ENCODE data around the gene TNRC18. TPM values are rescaled to one million over a fixed set of nuclear protein-coding genes. Genes with fewer than 3 reads are reported as not detected.

TNRC18 gene
- total and polyA plus RNA-seq, 9 of the 15 experiments (the other 6 are each of a cell fraction or from before 2014, with no cell fraction given), result 0.03 to 43.2 (median 18.0) TPM

GRCh38 chr7:5420881-5421713, 2.5 kb downstream of the TNRC18 start (continued):
- no peak for TF ChIP-seq ZNF318 (IDR thresholded peaks at IDR 0.05; ENCODE audit: borderline replicate concordance in 1 of 2, low read depth in 1 of 2)
- TF ChIP-seq, protein P1, sequence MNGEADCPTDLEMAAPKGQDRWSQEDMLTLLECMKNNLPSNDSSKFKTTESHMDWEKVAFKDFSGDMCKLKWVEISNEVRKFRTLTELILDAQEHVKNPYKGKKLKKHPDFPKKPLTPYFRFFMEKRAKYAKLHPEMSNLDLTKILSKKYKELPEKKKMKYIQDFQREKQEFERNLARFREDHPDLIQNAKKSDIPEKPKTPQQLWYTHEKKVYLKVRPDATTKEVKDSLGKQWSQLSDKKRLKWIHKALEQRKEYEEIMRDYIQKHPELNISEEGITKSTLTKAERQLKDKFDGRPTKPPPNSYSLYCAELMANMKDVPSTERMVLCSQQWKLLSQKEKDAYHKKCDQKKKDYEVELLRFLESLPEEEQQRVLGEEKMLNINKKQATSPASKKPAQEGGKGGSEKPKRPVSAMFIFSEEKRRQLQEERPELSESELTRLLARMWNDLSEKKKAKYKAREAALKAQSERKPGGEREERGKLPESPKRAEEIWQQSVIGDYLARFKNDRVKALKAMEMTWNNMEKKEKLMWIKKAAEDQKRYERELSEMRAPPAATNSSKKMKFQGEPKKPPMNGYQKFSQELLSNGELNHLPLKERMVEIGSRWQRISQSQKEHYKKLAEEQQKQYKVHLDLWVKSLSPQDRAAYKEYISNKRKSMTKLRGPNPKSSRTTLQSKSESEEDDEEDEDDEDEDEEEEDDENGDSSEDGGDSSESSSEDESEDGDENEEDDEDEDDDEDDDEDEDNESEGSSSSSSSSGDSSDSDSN (IDR thresholded peaks at IDR 0.05; ENCODE audit: borderline replicate concordance in 1 of 2, low read depth in 2 of 2, low read length in 2 of 2), result peak in 1 of 2 experiments; percentile 82; a peak in 1 of 4 replicates
- no peak for TF ChIP-seq FOXP1 (CRISPR knock-in tag; IDR thresholded peaks at IDR 0.05)
- TF ChIP-seq NCOA1 (IDR thresholded peaks at IDR 0.05; ENCODE audit: low read depth), result no peak
- TF ChIP-seq SIN3A (IDR thresholded peaks at IDR 0.05; ENCODE audit: borderline replicate concordance in 2 of 2, control insufficient read depth in 1 of 2, low read depth in 2 of 2, low read length in 2 of 2), result no peak
- TF ChIP-seq TCF7 (IDR thresholded peaks at IDR 0.05; ENCODE audit: borderline replicate concordance), result no peak
- TF ChIP-seq, protein P2, sequence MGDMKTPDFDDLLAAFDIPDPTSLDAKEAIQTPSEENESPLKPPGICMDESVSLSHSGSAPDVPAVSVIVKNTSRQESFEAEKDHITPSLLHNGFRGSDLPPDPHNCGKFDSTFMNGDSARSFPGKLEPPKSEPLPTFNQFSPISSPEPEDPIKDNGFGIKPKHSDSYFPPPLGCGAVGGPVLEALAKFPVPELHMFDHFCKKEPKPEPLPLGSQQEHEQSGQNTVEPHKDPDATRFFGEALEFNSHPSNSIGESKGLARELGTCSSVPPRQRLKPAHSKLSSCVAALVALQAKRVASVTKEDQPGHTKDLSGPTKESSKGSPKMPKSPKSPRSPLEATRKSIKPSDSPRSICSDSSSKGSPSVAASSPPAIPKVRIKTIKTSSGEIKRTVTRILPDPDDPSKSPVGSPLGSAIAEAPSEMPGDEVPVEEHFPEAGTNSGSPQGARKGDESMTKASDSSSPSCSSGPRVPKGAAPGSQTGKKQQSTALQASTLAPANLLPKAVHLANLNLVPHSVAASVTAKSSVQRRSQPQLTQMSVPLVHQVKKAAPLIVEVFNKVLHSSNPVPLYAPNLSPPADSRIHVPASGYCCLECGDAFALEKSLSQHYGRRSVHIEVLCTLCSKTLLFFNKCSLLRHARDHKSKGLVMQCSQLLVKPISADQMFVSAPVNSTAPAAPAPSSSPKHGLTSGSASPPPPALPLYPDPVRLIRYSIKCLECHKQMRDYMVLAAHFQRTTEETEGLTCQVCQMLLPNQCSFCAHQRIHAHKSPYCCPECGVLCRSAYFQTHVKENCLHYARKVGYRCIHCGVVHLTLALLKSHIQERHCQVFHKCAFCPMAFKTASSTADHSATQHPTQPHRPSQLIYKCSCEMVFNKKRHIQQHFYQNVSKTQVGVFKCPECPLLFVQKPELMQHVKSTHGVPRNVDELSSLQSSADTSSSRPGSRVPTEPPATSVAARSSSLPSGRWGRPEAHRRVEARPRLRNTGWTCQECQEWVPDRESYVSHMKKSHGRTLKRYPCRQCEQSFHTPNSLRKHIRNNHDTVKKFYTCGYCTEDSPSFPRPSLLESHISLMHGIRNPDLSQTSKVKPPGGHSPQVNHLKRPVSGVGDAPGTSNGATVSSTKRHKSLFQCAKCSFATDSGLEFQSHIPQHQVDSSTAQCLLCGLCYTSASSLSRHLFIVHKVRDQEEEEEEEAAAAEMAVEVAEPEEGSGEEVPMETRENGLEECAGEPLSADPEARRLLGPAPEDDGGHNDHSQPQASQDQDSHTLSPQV (IDR thresholded peaks at IDR 0.05), result peak; percentile 63; the same call in 1 of the 2 replicates
- TF ChIP-seq ZNF165 (CRISPR knock-in tag; IDR thresholded peaks at IDR 0.05; ENCODE audit: borderline replicate concordance), result no peak
- no peak for TF ChIP-seq MAFK (IDR thresholded peaks at IDR 0.05; ENCODE audit: low read length)
- TF ChIP-seq NFRKB (IDR thresholded peaks at IDR 0.05; ENCODE audit: low read depth), result no peak
- TF ChIP-seq ZNF12 (CRISPR knock-in tag; IDR thresholded peaks at IDR 0.05), result no peak
